ENCODE measurements around the gene COL23A1.

COL23A1 gene

DNA sequence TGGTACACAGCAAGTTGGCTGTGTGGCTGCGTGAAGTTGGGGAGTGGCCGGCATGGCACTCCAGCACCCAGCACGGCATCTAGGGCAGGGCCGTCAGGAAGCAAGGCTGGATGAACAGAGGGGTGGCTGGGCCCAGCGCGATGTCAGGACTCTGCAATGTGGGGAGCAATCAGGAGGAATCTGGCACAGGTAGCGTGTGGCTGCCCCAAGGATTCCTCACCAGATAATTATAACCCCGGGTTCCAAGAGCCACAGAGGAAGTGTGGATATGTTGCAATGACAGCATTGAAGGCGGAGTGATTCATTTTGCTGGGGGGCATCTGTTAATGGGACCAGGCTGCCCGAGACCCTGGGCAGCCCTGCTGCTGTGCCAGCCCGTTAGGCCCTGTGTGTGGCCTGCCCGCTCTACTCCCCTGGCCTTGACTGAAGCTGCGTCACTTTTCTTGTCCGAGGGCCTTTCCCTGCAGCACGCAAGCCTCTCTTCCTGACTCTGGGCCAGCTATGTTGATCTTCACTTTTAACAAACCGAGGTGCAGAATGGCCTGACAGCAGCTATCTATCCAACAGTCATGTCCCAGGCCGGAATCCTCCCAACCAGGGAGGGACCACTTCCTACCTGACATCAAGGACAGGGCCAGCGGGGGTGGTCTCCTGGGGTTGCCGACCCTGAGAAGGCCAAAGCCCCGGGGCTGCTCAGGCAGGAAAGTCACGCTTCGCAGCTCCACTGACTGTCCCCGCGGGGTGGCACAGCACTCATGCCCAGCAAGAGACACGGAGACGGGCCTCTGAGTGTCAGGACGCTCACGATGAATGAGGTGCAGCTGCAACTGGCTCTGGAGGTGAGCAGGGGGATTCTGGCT, 239.6 kb downstream of the COL23A1 start:
- no peak for DNase-seq

DNA sequence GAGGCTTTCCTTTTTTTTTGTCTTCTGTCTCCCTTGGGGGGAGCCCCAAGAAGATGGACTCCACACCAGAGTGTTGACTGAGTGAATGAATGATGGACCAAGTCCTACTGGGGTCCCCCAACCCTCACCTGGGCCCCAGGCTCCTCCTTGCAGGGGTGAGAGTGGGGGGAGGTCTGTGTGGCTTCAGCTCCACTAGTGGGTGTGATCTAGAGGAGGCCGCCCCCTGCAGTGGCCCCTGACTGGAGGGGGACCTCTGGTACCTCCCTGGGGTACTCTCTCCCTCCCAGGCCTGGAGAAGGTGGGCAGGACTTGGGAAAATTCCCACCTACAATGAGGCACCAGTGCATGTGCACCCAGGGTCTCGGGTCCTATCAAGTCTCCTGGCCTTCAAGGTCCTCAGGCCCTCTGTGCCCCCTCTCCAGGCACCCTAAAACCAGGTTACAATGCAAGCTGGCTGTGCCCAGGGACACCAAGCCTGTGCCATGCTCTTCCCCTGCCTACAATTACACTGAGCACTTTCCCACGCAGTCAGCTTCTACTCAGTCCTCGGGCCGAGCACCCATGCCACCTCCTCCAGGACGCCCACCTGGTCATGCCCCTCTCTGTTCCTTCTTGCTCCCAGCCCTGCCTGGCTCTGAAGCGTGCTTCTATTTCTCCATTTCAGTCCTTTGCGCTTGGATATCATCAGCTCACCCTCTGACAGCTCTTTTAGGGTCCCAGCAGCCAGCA, 240.4 kb downstream of the COL23A1 start:
- no peak for DNase-seq

DNA sequence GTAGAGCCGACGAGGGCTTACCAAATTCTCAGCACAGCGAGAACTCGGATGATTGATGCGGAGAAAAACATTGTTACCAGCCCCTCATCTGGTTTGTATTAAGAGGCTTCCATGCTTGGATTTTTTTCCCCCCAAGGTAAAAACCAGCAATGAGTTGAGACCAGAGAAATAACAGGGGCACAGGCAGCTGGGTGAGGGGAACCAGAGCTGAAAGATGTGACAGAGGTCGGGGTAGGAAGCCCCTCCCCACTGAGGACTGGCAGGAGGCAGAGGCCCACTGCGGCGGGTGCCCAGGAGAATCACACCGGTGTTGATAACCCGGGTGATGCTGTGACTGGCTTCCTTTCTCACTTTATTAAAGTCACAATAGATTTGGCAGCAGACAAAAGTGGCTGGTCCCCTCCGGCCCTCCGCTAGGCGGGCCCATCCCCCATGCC, 241.1 kb downstream of the COL23A1 start:
- DNase-seq, result no peak

DNA sequence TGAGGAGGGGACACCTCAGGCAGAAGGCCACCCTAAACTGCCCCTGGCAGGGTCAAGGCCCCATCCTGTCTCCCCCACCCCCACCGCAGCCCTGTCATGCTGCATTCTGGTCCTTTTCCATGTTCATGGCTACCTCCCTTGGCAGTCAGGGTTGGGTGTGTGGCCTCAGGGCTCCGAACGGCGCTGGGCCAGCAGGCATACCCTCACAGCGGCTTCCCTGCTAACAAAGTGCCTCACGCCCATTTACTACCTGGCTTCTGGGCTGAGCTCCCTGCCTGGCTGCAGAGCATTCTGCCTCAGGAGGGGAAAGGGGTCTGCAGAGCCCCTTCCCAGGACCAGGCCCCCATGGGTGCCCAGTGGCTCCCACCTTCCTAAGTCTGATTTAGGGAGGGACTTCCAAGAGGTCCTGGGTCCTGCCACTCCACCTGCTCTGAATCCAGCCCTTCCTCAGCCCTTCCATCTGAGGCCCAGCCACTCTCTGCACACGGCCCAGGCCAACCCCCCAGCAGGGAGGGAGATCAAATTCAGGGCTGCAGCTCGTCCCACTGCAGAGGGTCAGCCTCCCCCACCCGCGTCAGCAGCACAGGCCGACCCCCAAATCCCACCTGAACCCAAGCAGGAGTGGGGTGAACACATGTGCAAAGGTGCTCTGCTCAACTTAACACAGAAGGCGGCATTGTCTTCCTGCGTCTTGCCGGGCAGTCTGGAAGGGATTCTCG, 241.7 kb downstream of the COL23A1 start:
- no peak for DNase-seq

DNA sequence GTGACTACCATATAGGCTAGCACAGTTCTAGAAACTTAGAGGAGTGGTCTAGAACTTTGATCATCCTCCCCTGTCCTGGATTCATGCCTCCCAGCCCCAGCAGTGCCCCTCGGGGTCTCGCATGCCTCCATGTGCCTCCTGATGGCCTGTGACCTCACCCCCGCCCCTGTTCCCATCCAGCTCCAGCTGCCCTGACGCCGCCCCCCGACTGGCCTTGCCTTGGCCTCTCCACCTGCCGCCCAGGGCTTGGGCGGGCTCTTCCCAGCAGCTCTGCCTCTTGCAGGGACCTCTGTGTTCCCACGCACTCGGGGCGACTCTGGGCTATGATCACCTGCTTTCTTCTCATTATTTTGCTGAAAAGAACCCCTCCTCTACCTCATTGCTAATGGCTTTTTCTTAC, 242.2 kb downstream of the COL23A1 start:
- no peak for DNase-seq

DNA sequence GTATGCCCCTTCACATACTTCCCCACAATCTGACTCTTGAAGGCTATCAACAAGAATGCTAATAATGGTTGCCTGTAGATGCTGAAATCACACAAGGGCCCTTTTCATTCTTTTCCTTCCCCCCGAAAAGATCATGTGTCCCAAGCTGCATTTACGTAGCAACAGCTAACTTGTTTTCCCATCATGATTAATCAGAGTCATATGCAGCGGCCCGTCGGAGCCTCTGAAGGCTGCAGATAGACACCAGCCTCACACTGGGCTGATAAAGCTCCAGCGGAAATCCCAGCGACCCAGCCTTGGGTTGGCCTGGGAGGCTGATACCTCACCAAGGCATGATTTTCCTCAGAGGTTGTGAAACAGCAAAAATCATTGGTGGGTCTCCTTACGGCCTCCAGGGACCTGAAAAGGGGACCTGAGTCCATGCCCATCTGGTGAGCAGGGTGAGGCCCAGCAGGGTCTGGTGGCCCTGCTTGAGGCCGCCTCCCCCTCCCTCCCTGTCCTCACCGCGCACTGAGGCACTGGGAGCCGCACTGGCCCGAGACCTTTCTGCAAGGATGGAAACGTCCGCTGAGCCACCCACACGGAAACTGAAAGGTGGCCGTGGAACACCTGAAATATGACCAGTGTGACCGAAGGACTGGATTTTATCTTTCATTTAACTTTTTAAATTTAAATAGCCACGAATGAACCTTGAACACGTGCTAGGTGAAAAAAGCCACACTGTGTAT, 243.4 kb downstream of the COL23A1 start:
- DNase-seq, result no peak

DNA sequence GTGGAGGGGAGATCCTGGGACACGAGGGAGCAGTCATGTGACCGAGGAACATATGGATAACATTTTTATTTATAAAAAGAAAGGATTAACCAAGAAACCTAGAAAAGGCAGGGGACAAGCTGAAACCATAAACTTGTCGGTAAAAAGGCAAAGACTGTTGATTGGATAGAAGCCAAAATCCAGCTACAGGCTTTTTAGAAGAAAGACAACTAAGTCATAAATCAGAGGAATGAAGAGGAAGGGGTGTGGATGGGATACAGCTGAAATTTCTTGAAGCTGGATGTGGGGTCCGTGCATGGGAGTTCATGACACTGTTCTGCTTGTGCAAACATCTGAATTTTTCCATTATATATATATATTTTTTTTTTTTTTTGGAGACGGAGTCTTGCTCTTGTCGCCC, 246.9 kb downstream of the COL23A1 start:
- no peak for DNase-seq

DNA sequence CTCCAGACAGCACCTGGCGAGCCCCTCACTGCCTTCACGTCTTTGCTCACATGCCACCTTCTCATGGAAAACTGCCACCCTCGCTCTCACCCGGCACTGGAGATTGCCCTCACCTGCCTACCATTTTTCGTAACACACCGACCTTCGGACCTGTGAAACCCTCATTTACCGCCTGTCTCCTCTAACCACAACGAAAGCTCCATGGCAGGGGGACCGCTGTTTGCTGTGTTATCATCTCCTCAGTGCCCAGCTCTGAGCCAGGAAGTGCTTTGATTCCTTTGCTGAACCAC, 248.4 kb downstream of the COL23A1 start:
- no peak for DNase-seq

DNA sequence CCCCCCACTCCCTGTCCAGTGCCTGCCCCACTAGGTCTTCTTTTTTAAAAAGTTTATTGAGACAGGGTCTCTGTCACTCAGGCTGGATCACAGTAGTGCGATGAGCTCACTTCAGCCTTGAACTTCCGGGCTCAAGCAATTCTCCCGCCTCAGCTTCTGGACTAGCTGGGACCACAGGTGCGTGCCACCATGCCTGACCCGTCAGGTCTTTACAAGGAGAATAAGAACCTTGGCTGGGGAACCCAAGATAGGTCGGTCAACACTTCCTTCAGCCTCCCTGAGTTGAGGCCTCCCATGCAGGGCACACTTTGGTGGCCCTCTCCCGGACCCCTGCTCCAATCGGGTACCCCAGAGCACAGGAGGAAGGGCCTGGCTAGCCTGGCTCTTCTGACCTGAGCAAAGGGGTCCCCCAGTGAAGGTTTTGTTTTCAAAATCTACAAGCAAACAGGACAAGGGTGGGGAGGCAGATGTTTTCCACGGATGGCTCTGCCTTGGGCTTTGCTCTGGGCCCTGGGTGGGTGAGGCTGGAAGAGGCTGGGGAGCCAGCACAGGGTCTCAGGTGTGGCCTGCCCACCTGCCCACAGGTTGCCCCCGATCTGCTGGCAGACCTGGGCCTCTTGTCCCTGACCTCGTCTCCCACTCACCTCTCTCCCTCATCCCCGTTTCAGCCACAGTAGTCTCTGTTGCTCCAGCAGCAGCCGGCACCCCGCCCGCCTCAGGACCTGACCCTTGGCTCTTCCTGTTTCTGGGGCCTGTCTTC, 248.9 kb downstream of the COL23A1 start:
- no peak for DNase-seq

DNA sequence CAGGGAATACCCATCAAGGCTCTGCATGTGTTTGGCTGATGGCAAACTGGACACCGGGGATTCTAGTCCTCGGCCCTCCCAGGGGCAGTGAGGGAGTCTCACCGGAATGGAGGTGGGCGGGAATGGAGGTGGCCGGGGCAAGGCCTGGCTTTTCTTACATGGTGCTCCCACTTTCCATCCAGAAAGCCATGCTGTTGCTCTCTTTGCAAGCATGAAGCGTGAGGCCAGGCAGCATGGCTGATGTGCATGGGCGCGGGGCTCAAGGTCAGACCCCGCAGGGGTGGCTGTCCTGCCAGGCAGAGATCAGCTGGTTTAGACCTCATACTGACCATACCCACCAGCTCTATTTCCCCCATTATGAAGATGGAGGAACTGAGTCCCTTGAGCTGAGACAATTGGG, 249.6 kb downstream of the COL23A1 start:
- no peak for DNase-seq

DNA sequence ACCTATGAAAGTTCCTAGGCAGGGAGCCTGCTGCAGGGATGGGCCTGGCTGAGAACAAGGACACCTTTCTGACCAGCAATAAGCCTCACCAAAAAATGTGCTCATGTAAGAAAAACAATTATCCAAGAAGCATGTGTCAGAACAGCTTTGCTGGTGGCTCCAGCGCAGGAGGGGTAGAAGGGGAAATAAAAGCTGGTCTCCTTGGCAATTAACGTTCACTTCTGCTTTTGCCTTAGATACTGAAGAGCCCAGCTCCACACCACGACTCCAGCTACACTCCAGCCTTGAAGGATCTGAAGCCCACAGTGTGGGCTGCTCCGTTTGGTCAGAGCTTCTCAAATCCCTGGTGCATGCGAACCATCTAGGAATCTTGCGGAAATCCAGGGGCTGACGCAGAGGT, 250.0 kb downstream of the COL23A1 start:
- no peak for DNase-seq

DNA sequence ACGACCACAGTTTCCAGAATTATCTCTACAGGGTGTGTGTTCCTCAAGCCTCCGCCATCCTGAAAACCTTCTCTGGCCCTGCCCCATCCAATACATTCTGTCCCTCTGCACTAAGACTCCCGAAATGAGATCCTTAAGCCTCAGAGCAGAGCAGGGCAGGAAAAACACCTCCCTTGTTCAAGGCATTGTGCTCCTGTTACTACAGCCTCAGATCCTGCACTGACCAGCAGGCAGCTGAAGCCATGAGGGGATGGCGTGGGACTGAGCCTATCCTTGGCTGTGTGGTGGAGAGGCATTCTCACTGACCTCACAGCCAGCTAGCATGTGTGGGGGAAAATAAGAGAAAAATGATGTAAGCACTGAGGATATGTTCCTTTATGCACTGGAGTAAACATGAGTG, 250.9 kb downstream of the COL23A1 start:
- no peak for DNase-seq

DNA sequence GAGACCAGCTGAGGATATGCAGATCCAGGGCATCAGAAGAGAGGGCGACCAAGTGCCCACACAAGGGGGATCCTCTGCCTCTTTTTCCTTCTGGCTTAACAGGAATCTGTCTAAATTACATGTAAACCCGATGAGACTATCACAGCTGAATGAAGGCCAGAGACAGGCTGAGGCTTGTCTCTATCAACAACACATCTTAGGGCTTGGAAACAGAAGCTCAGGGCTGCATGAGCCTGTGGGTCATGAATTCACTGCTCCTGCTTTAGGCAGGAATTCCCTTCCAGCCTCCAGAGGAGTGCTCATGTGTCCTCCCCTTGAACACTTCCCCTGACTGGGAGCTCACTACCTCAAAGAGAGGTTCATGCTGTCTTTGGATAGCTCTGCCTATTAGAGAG, 251.4 kb downstream of the COL23A1 start:
- DNase-seq, result no peak

DNA sequence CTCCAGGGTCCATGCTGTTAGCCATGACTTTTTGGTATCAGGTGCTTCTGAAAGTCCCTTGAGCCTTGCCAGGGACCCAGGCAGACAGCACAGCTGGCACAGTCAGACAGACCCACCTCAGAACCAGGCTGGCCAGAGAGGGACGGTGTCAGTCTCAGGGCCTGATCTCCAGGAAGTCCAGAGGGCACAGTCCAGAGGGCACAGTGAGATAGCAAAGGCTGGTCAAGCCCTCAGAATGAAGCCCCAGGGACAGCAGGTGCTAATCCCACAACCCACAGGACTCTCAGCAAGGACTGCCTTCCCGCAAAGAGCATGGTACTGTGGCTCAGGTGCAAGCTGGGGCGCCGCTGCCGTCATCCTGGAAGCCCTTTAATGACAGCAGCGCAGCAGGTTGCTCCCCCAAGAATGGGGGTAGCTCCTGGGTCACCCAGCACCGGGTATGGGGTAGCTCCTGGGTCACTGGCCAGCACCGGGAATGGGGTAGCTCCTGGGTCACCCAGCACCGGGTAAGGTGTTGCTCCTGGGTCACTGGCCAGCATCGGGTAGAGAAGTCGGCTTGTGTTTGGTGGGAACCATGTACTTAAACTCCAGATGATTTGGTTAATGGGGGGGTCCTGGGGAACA, 252.0 kb downstream of the COL23A1 start:
- DNase-seq, result no peak

DNA sequence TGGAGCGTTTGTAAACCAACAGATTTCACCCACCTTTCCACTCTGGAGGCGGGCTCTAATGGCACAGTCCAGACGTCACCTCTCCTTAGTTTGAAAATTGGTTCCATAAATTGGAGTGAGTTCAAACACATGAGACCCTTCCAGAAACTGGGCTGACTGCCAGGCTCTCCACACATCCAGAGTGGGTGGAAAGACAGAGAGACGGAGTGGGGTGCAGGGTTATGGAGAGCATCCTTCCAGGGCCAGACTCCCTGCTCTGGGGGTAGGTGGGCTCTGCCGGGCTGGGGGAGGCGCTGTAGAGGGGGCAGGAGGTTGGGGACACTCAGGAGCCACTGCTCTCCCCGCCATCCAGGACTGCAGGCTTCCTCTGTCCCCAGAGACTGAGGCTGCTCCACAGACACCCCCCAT, 252.9 kb downstream of the COL23A1 start:
- DNase-seq, result no peak

DNA sequence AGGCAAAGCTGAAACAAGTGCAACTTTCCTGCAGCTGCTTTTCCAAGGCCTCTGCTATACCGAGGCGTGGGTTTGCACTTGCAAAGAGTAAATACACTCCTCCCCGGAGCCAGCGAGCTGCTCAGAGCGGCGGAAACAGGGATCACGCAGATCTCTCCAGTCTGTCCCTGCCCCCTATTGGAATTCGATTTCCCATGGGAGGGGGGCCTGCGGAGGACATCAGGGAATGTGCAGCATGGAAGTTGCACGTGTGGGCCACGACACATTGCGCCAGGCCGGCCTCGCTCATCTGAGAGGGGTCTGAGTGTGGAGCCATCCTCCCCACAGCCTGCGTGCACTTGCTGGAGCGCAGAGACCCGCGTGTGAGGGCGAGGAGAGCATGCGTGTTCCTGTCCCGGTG, 253.3 kb downstream of the COL23A1 start:
- DNase-seq, result no peak

DNA sequence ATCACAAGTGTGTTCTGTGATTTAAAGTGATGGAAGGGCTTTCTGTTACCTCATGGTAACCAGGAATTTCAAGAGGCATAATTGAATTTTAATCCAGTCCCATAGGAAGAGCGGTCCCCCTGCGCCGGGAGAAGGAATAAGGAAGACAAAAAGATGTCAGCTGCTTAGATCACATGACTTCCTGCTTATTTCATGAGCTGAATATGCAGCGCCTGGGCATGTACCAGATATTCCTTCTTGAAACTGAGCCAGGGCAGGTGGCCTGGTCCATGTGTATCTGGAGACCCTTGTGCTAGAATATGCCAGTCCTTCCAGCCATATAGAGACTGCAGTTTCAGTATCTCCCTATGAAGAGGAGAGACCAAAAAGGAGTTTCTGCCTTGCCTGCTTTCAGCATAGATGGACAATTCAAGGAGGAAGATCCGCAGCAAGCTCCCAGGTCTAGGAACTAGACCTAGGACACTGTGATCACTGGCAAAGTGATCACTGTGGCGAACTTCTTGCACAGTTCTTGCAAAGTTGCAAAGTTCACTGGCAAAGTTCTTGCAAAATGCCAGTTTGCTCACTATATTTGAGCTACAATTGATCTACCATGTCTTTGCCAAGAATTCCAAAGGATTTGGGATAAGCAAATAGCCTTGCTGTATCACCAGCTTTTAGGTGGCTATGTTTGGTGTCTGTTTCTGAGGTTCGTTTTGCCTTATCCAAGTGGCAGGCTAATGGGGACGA, 254.7 kb downstream of the COL23A1 start:
- DNase-seq, result no peak

DNA sequence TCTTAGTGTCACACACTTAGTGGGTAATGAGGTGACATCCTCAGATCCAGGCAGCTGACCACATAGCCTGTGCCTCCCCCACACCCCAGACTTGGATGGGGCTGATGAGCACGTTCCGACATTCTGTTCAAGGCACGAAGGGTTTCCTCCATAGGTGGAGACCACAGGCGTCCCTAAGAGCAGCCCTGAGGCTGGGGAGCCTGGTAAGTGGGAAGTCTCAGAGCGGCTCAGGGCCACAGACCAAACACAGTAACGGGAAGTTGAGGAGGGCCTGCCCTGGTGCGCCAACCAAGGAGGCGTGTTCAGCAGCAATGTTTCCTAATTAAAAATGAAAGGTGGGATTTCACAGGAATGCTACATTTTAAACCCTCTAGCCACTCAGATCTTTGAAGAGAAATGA, 255.3 kb downstream of the COL23A1 start:
- no peak for DNase-seq

DNA sequence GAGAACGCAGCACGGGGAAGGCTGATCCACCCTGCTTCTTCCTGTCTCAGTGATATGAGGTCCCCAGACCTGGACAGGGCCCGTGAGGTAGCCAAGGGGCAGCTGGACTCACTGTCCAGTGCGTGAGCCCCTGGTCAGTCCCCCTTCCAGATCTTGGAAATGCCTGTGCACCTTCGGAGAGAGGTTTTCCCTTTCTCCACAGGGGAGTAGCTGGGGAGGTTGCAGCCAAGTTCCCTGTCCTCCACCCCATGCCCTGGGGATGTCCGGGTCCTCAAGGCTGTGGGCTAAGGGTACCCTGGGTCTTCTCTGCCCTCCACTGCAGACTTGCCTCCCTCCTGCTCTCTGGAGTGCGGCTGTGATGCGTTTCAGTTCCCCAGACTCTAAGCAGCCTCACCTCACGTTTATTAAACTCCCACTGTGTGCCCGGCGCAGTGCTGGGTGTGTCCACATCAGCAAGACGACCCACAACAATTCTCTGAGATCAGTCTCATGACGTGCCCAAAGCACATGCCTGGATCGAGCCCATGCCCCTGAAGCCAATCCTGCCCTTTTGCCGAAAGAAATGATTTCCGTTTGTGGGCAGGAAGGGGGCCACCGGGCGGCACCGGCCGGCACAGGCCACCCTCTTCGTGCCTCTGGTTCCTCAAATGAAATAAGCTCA, 256.2 kb downstream of the COL23A1 start:
- DNase-seq, result no peak

DNA sequence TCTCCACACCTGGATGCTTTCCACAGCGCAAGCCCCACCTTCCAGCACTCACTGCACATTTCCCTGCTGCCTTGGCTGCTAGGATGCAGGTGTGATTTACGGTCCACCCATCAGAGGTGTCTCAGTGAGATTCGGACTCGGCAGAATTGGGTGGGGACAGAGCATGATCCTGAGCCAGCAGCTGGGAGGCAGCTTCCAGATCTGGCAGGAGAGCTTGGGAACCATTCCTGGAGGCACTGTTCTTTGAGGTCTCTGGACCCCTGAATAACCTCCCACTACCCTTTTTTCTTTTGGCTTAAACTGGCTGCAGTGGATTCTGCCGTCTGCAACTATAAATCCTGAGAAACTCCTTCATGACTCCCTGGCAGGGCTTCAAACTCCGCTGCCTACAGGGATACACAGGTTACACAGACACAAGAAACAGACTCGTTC, 258.0 kb downstream of the COL23A1 start:
- DNase-seq, result no peak

Measured in activated naive CD4-positive, alpha-beta T cell (primary cell).